DND-41 (cell line): ENCODE data around the gene ZNF503.

ENCODE experiments used
- CTCF ChIP-seq: IDR thresholded peaks from 2 replicates; pipeline ENCODE4 v1.5.1; 2012; ENCODE audit warnings: borderline replicate concordance, low read length, moderate library complexity, mild to moderate bottlenecking; ENCODE audit not compliant: poor library complexity, severe bottlenecking; ENCODE audit errors: extremely low read depth
- EZH2 ChIP-seq: IDR thresholded peaks from 3 replicates; pipeline ENCODE4 v1.6.1; 2012; ENCODE audit warnings: borderline replicate concordance, low read depth, mild to moderate bottlenecking, moderate library complexity, low read length, inconsistent platforms; ENCODE audit not compliant: severe bottlenecking

GRCh38 chr10:75435291-75435690 is 33.7 kb upstream of the ZNF503 start:
- TF ChIP-seq CTCF (no peak), EZH2 (no peak)
